GM21576 (cell line): ENCODE results near the gene ANO5.
"Not testable (repeated sequence)": the region's sequence is repeated elsewhere in the genome, so short reads cannot be mapped to it uniquely, and the experiment has no call there.

ENCODE experiments used
- ATAC-seq: cut with Tn5 transposase; IDR thresholded peaks from one replicate; pipeline ENCODE4 v1.9.1; 2021; ENCODE audit warnings: mild to moderate bottlenecking, moderate library complexity; ENCODE audit not compliant: unreplicated experiment

ANO5 gene

GRCh38 chr11:22197139-22198005 lies 4.5 kb downstream of the ANO5 start:
- ATAC-seq = no peak

- no peak for ATAC-seq
Observed at GRCh38 chr11:22199243-22199642, 6.4 kb downstream of the ANO5 start.

- ATAC-seq = no peak
Observed at GRCh38 chr11:22203281-22203680, 10.4 kb downstream of the ANO5 start.

GRCh38 chr11:22207162-22207561 lies 14.3 kb downstream of the ANO5 start:
- no peak for ATAC-seq

GRCh38 chr11:22208151-22208858 lies 15.4 kb downstream of the ANO5 start:
- no peak for ATAC-seq

DNA sequence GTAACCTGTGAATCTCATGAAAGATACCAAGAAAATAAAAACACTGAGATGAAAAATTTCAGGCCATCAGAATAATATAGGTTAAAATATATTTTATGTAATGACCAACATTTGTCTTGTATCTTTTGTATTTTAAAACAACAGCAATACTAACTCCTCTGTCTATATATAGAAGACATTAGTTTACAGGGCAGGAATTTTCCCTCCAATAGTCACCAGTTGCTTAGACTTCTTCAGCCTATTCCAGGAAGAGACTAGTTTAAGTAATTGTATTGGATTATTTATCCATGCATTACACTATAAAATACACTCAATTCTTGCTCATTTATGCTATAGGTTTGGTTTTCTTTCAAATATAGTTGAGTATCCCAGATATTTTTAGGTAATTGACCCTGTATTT lies 24.1 kb downstream of the ANO5 start:
- no peak for ATAC-seq

- ATAC-seq = no peak
Observed at GRCh38 chr11:22221143-22221542, 28.3 kb downstream of the ANO5 start.

- no peak for ATAC-seq
Observed at GRCh38 chr11:22225190-22225589, 32.3 kb downstream of the ANO5 start.

DNA sequence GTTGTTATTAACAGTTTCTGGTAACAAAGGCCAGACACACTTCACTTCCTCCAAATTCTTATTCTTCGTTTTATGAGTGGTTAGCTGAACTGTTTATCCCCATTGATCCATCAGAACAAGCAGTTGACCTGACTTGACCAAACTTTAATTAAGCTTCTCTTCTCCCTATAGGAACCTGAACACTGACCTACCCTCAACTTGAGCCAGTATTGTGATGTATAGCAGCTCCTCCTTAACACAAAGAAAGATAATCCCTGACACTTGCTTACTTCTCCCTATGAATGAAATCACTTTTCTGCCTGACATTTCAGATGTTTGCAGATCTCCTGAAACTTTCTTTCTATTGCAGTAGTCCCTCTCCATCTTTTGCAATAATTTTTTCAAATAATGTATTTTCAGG lies 41.9 kb downstream of the ANO5 start:
- ATAC-seq = no peak

DNA sequence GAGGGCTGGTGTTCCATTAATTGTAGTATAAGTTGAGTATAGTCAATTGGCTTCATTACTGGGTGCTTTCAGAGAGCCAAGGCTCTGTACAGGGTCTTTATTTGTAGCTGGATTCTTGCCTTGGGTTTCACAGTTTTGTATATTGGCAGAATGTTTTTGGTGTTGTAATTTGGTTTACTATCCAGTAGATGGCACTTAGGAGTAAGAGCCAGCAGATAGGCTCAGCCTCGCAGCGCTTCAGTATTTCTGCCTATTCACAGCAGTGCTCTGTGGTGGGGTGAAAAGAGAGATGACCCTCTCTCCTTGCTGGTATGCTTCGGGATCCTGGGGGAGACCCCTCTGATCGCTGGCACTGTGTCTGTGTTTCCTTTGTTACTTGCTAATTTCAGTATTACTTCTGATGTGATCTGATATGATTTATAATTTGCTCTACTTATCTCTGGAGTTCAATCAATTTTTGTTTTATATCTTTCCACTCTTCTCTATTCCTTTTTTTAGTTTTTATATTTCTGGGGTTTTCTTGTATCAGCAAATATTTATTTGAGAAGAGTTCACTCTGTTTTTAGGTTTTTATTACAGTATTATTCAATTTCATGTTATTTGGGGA lies 52.2 kb downstream of the ANO5 start:
- ATAC-seq = peak; percentile 96

- ATAC-seq = no peak
Observed at GRCh38 chr11:22246992-22247391, 54.1 kb downstream of the ANO5 start.

DNA sequence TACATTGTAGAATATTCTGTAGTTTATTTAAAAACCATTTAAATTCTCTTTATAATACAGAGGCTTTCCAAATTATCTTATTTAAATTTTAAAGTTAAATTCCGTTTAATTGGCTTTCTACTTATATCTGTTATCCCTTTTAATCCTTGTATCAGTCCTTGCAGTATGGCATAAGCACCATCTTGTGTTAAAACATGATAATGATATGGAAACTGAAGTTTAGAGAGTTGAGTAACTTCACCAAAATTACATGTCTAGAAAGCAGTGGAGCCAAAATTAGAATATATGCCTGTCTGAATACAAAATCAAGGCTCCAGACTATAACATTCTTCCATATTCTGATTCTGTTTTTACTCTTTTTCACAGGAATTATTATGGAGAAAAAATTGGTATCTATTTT lies 57.0 kb downstream of the ANO5 start:
- no peak for ATAC-seq

DNA sequence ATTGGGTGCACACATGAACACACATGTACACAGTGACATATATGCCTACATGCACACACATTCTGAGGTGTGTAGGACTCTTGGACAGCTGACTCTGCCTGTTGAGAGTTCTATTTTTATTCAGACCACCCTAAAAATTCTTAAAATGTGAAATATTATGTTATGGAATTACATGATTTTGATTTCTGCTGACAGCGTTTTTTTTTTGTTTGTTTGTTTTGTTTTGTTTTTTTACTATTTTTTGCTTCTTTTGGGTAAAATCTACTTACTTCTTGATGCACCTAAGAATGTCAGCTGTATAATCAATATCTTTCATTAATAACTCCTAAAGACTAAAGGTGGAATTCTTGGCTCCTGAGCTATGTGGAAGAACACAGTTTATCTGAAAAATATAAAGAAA lies 64.0 kb downstream of the ANO5 start:
- no peak for ATAC-seq

- ATAC-seq = no peak
Observed at GRCh38 chr11:22263613-22264012, 70.7 kb downstream of the ANO5 start.

DNA sequence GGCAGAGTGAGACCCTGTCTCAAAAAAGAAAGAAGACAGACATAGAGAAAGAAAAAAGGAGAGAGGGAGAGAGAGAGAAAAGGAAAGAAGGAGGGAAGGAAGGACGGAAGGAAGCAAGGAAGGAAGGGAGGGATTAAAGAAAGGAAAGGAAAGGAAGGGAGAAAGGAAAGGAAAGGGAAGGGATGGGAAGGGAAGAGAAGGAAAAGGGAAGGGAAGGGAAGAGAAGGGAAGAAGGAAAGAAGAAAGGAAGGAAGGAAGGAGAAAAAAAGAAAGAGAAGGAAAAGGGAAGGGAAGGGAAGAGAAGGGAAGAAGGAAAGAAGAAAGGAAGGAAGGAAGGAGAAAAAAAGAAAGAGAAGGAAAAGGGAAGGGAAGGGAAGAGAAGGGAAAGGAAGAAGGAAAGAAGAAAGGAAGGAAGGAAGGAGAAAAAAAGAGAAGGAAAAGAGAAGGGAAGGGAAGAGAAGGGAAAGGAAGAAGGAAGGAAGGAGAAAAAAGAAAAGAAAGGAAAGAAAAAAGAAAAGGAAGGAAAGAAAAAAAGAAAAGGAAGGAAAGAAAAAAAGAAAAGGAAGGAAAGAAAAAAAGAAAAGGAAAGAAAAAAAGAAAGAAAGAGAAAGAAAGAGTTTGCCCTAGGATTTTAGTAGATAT lies 76.2 kb downstream of the ANO5 start:
- ATAC-seq = not testable (repeated sequence)

DNA sequence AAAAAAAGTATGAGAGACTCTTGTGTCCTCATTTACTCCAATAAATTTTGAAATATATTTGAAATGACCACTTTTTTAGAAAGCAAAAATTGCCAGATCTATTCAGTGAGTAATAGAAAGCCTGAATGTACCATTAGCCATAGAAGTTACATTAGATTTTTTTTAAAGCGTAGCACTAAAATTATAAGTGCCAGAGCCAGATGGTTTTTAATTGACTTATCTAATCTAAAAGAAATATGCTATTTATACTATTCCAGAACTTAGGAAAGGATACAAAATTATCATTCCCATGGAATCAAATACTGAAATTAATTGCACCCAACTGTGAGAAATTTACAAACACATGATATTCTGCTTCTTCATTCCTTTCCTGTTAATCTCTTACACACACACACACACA lies 80.9 kb downstream of the ANO5 start:
- ATAC-seq = no peak

DNA sequence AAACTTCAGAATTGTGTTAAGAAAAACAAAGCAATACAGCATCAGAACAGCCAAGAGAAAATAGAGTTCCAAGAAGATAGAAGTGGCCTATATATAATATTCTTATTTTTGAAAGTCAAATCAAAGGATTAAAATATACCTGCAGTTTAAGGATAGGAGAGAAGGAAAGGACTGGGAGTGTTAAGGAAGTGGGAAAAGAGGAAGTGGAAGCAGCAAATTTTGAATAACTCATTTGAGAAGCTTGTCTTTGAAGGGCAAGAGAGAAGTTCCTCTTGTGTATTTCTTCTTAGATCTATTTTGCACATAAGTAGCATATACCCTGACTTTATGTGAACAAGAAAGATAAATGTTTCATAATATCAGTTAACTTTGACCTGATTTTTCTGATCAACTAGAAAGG lies 82.7 kb downstream of the ANO5 start:
- ATAC-seq = no peak

DNA sequence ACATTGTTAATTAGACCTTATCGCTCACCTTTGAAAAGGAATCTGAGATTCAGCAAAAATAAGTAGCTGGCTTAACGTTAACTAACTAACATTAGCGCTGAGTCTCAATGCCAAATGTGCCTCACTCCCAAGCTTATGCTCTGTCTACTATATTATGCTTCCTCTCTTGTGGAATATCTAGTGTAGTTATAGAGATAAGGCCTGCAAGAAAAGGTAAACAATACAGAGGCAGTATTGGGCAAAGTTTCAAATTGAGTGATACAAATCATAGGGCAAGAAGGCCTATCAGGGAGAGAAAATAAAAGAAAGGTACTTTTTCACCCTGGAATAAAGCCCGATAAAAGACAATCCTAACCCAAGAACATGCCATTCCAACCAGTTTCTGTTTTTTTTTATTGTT lies 83.7 kb downstream of the ANO5 start:
- ATAC-seq = no peak

DNA sequence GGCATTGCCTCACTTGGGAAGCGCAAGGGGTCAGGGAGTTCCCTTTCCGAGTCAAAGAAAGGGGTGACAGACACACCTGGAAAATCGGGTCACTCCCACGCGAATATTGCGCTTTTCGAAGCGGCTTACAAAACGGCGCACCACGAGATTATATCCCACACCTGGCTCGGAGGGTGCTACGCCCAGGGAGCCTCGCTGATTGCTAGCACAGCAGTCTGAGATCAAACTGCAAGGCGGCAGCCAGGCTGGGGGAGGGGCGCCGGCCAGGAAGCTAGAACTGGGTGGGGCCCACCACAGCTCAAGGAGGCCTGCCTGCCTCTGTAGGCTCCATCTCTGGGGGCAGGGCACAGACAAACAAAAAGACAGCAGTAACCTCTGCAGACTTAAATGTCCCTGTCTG lies 92.1 kb downstream of the ANO5 start:
- not testable (repeated sequence) for ATAC-seq

- no peak for ATAC-seq
Observed at GRCh38 chr11:22302368-22302767, 109.5 kb downstream of the ANO5 start.

GRCh38 chr11:22304337-22304961 lies 111.6 kb downstream of the ANO5 start:
- ATAC-seq = peak; percentile 67
